ENCODE data around the gene NLRP13.

NLRP13 gene

GRCh38 chr19:55901369-55902079, 30.6 kb downstream of the NLRP13 start:
- Histone ChIP-seq H3K4me1 (ENCODE audit: insufficient read depth, low read length) (no peaks in the 10 kb centered on the region), H3K36me3 (ENCODE audit: insufficient read depth, low read length) (no peaks in the 10 kb centered on the region), H3K9me3 (ENCODE audit: low read length) (no peaks in the 10 kb centered on the region), H3K4me3 (ENCODE audit: low read depth in 1 of 2, low read length in 2 of 2) (no peak overlapping the region), H3K27ac (ENCODE audit: low read depth, low read length) (no peak overlapping the region), H3K27me3 (ENCODE audit: control insufficient read depth in 1 of 2, insufficient read depth in 2 of 2, low read length in 2 of 2) (no peaks in the 10 kb centered on the region), H3K9ac (ENCODE audit: low read length) (no peak overlapping the region)

GRCh38 chr19:55898911-55899310, 33.2 kb downstream of the NLRP13 start:
- no peak overlapping the region for H3K4me3 ChIP-seq (ENCODE audit: low read depth in 1 of 2, low read length in 2 of 2)
- no peak overlapping the region for H3K27ac ChIP-seq (ENCODE audit: low read depth, low read length)
- no peak overlapping the region for H3K9ac ChIP-seq (ENCODE audit: low read length)
- H3K27me3 ChIP-seq (ENCODE audit: control insufficient read depth in 1 of 2, insufficient read depth in 2 of 2, low read length in 2 of 2), result no peaks in the 10 kb centered on the region
- H3K36me3 ChIP-seq (ENCODE audit: insufficient read depth, low read length), result no peaks in the 10 kb centered on the region
- no peaks in the 10 kb centered on the region for H3K9me3 ChIP-seq (ENCODE audit: low read length)
- H3K4me1 ChIP-seq (ENCODE audit: insufficient read depth, low read length), result no peaks in the 10 kb centered on the region

GRCh38 chr19:55882626-55883025, 49.5 kb downstream of the NLRP13 start:
- no peaks in the 10 kb centered on the region for H3K4me1 ChIP-seq (ENCODE audit: insufficient read depth, low read length)
- peaks cover 5% of the 10 kb centered on the region for H3K9me3 ChIP-seq (ENCODE audit: low read length)
- no peaks in the 10 kb centered on the region for H3K36me3 ChIP-seq (ENCODE audit: insufficient read depth, low read length)
- H3K4me3 ChIP-seq (ENCODE audit: low read depth in 1 of 2, low read length in 2 of 2), result no peak overlapping the region
- H3K9ac ChIP-seq (ENCODE audit: low read length), result no peak overlapping the region
- no peak overlapping the region for H3K27ac ChIP-seq (ENCODE audit: low read depth, low read length)
- no peaks in the 10 kb centered on the region for H3K27me3 ChIP-seq (ENCODE audit: control insufficient read depth in 1 of 2, insufficient read depth in 2 of 2, low read length in 2 of 2)

GRCh38 chr19:55877211-55877610, 54.9 kb downstream of the NLRP13 start:
- no peaks in the 10 kb centered on the region for H3K27me3 ChIP-seq (ENCODE audit: control insufficient read depth in 1 of 2, insufficient read depth in 2 of 2, low read length in 2 of 2)
- H3K4me3 ChIP-seq (ENCODE audit: low read depth in 1 of 2, low read length in 2 of 2), result no peak overlapping the region
- H3K27ac ChIP-seq (ENCODE audit: low read depth, low read length), result no peak overlapping the region
- H3K9me3 ChIP-seq (ENCODE audit: low read length), result peaks cover 5% of the 10 kb centered on the region
- H3K9ac ChIP-seq (ENCODE audit: low read length), result no peak overlapping the region
- H3K36me3 ChIP-seq (ENCODE audit: insufficient read depth, low read length), result no peaks in the 10 kb centered on the region
- no peaks in the 10 kb centered on the region for H3K4me1 ChIP-seq (ENCODE audit: insufficient read depth, low read length)

- Histone ChIP-seq H3K4me1 (ENCODE audit: insufficient read depth, low read length) (no peaks in the 10 kb centered on the region), H3K4me3 (ENCODE audit: low read depth in 1 of 2, low read length in 2 of 2) (no peak overlapping the region), H3K27ac (ENCODE audit: low read depth, low read length) (no peak overlapping the region), H3K27me3 (ENCODE audit: control insufficient read depth in 1 of 2, insufficient read depth in 2 of 2, low read length in 2 of 2) (no peaks in the 10 kb centered on the region), H3K9me3 (ENCODE audit: low read length) (no peaks in the 10 kb centered on the region), H3K9ac (ENCODE audit: low read length) (no peak overlapping the region), H3K36me3 (ENCODE audit: insufficient read depth, low read length) (no peaks in the 10 kb centered on the region)
Observed at GRCh38 chr19:55870736-55871135, 61.4 kb downstream of the NLRP13 start.

GRCh38 chr19:55867101-55867500, 65.0 kb downstream of the NLRP13 start:
- Histone ChIP-seq H3K9me3 (ENCODE audit: low read length) (no peaks in the 10 kb centered on the region), H3K36me3 (ENCODE audit: insufficient read depth, low read length) (no peaks in the 10 kb centered on the region), H3K27ac (ENCODE audit: low read depth, low read length) (no peak overlapping the region), H3K4me1 (ENCODE audit: insufficient read depth, low read length) (no peaks in the 10 kb centered on the region), H3K9ac (ENCODE audit: low read length) (no peak overlapping the region), H3K27me3 (ENCODE audit: control insufficient read depth in 1 of 2, insufficient read depth in 2 of 2, low read length in 2 of 2) (no peaks in the 10 kb centered on the region), H3K4me3 (ENCODE audit: low read depth in 1 of 2, low read length in 2 of 2) (no peak overlapping the region)

GRCh38 chr19:55866521-55866920, 65.6 kb downstream of the NLRP13 start:
- Histone ChIP-seq H3K4me1 (ENCODE audit: insufficient read depth, low read length) (no peaks in the 10 kb centered on the region), H3K27ac (ENCODE audit: low read depth, low read length) (no peak overlapping the region), H3K36me3 (ENCODE audit: insufficient read depth, low read length) (no peaks in the 10 kb centered on the region), H3K9me3 (ENCODE audit: low read length) (no peaks in the 10 kb centered on the region), H3K4me3 (ENCODE audit: low read depth in 1 of 2, low read length in 2 of 2) (no peak overlapping the region), H3K9ac (ENCODE audit: low read length) (no peak overlapping the region), H3K27me3 (ENCODE audit: control insufficient read depth in 1 of 2, insufficient read depth in 2 of 2, low read length in 2 of 2) (no peaks in the 10 kb centered on the region)

GRCh38 chr19:55858969-55859368, 73.2 kb downstream of the NLRP13 start:
- Histone ChIP-seq H3K27ac (ENCODE audit: low read depth, low read length) (no peak overlapping the region), H3K9me3 (ENCODE audit: low read length) (no peaks in the 10 kb centered on the region), H3K9ac (ENCODE audit: low read length) (no peak overlapping the region), H3K27me3 (ENCODE audit: control insufficient read depth in 1 of 2, insufficient read depth in 2 of 2, low read length in 2 of 2) (no peaks in the 10 kb centered on the region), H3K36me3 (ENCODE audit: insufficient read depth, low read length) (no peaks in the 10 kb centered on the region), H3K4me3 (ENCODE audit: low read depth in 1 of 2, low read length in 2 of 2) (no peak overlapping the region), H3K4me1 (ENCODE audit: insufficient read depth, low read length) (no peaks in the 10 kb centered on the region)

- no peak overlapping the region for H3K27ac ChIP-seq (ENCODE audit: low read depth, low read length)
- H3K27me3 ChIP-seq (ENCODE audit: control insufficient read depth in 1 of 2, insufficient read depth in 2 of 2, low read length in 2 of 2), result no peaks in the 10 kb centered on the region
- H3K4me1 ChIP-seq (ENCODE audit: insufficient read depth, low read length), result no peaks in the 10 kb centered on the region
- H3K4me3 ChIP-seq (ENCODE audit: low read depth in 1 of 2, low read length in 2 of 2), result no peak overlapping the region
- H3K9me3 ChIP-seq (ENCODE audit: low read length), result no peaks in the 10 kb centered on the region
- no peak overlapping the region for H3K9ac ChIP-seq (ENCODE audit: low read length)
- no peaks in the 10 kb centered on the region for H3K36me3 ChIP-seq (ENCODE audit: insufficient read depth, low read length)
Observed at GRCh38 chr19:55858401-55858800, 73.7 kb downstream of the NLRP13 start.

GRCh38 chr19:55857974-55858373, 74.2 kb downstream of the NLRP13 start:
- Histone ChIP-seq H3K4me3 (ENCODE audit: low read depth in 1 of 2, low read length in 2 of 2) (no peak overlapping the region), H3K9ac (ENCODE audit: low read length) (no peak overlapping the region), H3K27me3 (ENCODE audit: control insufficient read depth in 1 of 2, insufficient read depth in 2 of 2, low read length in 2 of 2) (no peaks in the 10 kb centered on the region), H3K36me3 (ENCODE audit: insufficient read depth, low read length) (no peaks in the 10 kb centered on the region), H3K4me1 (ENCODE audit: insufficient read depth, low read length) (no peaks in the 10 kb centered on the region), H3K27ac (ENCODE audit: low read depth, low read length) (no peak overlapping the region), H3K9me3 (ENCODE audit: low read length) (no peaks in the 10 kb centered on the region)

- Histone ChIP-seq H3K36me3 (ENCODE audit: insufficient read depth, low read length) (no peaks in the 10 kb centered on the region), H3K9me3 (ENCODE audit: low read length) (no peaks in the 10 kb centered on the region), H3K4me3 (ENCODE audit: low read depth in 1 of 2, low read length in 2 of 2) (no peak overlapping the region), H3K9ac (ENCODE audit: low read length) (no peak overlapping the region), H3K4me1 (ENCODE audit: insufficient read depth, low read length) (no peaks in the 10 kb centered on the region), H3K27ac (ENCODE audit: low read depth, low read length) (no peak overlapping the region), H3K27me3 (ENCODE audit: control insufficient read depth in 1 of 2, insufficient read depth in 2 of 2, low read length in 2 of 2) (no peaks in the 10 kb centered on the region)
Observed at GRCh38 chr19:55857149-55857548, 75.0 kb downstream of the NLRP13 start.

- Histone ChIP-seq H3K36me3 (ENCODE audit: insufficient read depth, low read length) (no peaks in the 10 kb centered on the region), H3K9me3 (ENCODE audit: low read length) (no peaks in the 10 kb centered on the region), H3K27ac (ENCODE audit: low read depth, low read length) (no peak overlapping the region), H3K4me3 (ENCODE audit: low read depth in 1 of 2, low read length in 2 of 2) (no peak overlapping the region), H3K9ac (ENCODE audit: low read length) (no peak overlapping the region), H3K4me1 (ENCODE audit: insufficient read depth, low read length) (no peaks in the 10 kb centered on the region), H3K27me3 (ENCODE audit: control insufficient read depth in 1 of 2, insufficient read depth in 2 of 2, low read length in 2 of 2) (no peaks in the 10 kb centered on the region)
Observed at GRCh38 chr19:55855160-55855559, 77.0 kb downstream of the NLRP13 start.
